GM19099 (cell line): ENCODE results near the gene DYNLT1.

Experiments used
- POLR2A ChIP-seq: IDR thresholded peaks from 3 replicates; pipeline ENCODE4 v1.6.1; 2011; ENCODE audit warnings: low read depth; ENCODE audit not compliant: insufficient read length; ENCODE audit errors: extremely low read depth

DYNLT1 gene

DNA sequence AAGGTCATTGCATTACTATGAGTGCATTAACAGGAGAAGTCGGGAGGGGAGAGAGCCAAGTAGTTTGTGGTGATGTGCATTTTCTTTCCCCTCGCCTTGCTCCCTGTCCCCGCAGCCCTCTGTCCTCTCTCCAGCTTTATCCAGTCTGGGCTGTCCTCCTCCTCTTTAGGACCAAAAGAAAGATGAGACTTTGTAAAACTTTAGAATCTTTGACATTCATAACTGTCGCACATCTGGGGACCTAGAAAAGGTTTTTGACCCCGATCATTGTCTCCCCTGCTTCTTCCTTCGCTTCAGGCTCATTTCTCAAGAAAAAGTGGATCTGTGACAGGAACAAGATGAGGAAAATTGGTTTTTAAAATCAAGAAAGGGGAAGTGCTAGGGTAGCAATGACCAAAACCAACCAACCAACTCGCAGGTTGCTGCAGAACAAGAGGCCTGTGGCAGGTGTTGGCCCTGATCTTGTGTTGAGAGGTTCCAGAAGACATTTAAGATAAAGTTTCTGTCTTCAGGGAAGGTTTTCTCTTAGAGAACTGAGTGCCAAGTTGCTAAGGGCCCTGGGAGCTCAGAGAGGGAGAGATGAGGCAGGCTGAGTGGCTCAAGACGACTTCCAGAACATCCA, 22.9 kb upstream of the DYNLT1 start:
- no peak for TF ChIP-seq POLR2A

DNA sequence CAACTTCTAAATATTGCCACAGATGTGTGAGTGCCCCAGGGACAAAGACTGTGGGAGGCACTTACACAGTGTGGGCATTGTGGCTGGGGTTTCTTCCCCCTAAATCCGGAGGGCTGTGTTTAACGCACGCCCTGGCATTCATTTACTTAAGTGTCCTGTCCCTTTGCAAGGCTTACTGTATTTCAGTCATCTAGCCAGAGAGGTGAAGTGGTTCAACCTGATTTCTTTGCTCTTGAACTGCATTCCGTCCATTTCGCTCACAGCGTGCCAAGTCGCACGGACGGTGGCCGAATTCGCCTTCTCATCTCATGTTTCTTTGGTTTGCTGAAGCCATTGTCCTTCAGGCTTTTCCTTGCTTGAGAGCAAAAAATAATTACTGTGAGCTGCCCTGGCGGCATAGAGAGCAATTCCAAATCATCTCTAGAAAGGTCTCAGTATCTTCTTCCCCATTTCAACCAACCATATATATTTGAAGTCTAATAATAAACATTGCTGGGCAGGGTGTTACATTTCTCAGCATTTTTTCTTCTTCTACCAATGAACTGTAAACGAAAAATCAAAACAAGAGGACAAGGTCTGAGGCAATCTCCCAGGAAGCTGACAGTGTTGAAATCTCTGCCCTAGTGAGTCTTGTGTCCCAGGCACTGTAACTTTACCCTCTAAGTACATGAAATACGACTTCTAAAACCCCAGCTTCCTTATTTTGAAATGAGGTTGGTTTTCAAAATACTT, 22.3 kb upstream of the DYNLT1 start:
- TF ChIP-seq POLR2A, result no peak

DNA sequence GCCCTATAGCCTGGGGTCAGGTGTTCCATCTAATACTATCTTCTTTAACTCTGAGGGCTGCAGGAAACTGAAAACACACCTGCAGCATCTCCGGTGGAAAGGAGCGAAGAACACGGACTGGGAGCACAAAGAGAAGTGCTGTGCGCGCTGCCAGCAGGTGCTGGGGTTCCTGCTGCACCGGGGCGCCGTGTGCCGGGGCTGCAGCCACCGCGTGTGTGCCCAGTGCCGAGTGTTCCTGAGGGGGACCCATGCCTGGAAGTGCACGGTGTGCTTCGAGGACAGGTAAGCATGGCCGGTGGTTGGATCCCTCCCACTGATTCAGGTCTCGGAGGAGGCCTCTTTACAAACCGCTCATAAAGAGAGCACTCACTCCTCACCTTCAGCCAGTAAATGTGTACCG, 20.8 kb upstream of the DYNLT1 start:
- TF ChIP-seq POLR2A, result no peak

GRCh38 chr6:158663625-158664165, 19.2 kb upstream of the DYNLT1 start:
- TF ChIP-seq POLR2A, result no peak

- no peak for TF ChIP-seq POLR2A
Observed at GRCh38 chr6:158662954-158663624, 18.5 kb upstream of the DYNLT1 start.

DNA sequence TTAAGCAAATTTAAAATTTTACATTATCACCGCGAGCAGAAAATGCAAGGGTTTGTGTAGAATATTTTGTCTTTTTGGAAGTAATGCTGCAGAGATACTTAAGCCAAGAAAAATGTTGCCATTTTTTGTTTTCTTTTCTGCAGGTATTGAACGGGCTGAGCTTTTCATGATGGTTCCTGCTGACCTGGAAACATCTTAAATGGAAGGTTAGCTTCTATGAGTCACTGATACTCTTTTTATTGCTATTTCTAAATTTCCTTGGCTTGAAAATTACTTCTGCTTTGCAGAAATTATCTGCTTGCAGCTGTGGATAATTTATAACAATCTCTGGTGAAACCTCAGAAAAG, 18.0 kb upstream of the DYNLT1 start:
- TF ChIP-seq POLR2A, result no peak

GRCh38 chr6:158661156-158661685, 16.7 kb upstream of the DYNLT1 start:
- no peak for TF ChIP-seq POLR2A

GRCh38 chr6:158660333-158660754, 15.8 kb upstream of the DYNLT1 start:
- no peak for TF ChIP-seq POLR2A

DNA sequence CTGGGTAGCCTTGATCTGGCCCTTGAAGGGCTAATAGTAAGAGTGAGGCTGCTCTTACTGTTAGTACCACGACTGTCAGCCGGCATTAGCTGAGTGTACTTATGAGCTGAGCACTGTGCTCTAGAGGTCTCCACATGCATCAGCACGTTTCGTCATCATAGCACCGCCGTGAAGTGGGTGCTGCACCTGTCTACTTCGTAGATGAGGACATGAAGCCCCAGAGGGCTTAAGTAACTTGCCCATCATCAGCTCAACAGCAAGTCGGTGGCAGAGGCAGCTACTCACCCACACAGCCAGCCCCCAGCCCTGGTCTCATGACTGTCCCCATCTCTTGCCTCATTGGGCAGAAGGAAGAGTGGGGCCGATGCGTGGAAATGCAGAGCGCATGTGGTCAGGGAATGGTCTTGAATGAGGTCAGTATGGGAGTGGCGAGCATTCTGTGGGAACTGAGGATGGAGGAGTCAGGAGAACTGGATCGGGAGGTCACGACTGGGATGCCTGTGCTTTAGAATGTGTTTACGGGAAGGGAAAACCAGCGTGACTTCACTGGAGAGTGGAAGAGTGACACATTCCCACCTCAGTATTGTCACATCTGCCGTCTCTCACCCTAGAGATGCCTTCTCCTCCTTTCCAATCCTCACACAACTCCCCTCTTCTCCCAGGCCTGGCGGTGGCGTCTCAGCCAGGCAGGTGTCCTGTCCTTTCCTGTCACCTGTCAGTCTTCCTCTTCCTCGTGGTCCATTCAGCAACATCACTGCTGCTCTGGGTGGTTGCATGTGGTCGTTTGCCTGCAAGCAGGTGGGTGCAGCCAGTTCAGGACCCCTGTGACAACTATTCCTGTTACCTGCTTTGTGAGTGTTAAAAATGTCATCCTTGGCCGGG, 11.3 kb upstream of the DYNLT1 start:
- no peak for TF ChIP-seq POLR2A

GRCh38 chr6:158654960-158655489, 10.5 kb upstream of the DYNLT1 start:
- no peak for TF ChIP-seq POLR2A

DNA sequence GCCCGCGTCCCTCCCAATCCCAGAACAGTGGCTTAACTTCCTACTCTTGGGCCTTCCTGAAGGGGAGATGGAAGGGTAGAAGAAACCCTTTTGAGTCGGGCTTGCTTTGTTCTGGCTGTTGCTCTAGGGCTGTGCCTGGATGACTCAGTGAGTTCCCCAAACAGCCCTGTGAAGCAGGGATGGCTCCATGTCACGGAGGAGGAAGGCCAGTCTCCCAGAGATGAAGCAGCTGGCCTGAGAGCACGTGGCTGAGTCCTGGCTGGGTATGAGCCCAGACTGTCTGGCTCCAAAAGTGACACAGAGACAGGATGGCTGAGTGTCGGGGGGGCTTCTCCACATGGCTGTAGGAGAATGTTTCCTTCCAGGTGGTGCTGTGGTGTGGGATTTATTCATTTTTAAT, 10.0 kb upstream of the DYNLT1 start:
- TF ChIP-seq POLR2A, result no peak

DNA sequence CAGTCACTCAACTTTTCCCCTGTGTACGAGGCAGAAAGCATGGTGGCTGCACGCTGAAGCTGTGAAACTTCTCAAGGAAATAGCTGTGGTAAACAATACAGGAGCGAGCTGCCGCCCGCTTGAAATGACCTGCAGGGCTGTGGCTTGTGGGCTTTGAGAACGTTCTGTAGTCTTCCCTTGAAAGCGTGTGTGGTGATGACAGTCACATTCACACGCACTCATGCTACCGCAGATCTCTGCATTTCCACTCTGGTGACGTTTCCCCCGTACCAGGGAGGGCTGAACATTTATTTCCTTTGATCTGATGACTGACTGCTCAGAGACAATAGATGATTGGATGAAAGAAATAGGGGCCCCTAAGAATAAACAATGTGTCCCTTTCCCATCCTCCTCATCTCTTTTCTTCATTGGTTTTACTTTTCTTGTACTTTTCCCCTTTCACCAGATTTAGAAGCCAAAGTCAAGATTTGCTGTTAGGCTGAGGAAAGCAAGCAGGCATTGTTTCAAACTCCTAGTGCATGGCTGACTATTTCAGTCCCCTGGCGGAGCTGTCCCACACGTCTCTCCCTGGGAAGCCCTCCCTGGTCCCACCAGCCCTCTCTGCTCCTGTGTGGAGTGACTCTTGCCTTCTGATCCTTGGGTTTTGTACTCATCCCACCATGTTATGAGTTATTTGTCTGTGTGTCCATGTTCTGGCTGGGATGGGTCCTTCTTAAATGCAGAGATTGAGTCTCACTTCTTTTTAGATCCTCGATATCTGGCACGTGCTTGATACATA, 9.2 kb upstream of the DYNLT1 start:
- TF ChIP-seq POLR2A, result no peak

GRCh38 chr6:158649289-158650143, 5.0 kb upstream of the DYNLT1 start, which contains the start of gene SYTL3:
Gene SYTL3 (plus strand): TSS chr6:158650054. CDS start chr6:158663269, 13,215 bp downstream.
- peak; percentile 61 for TF ChIP-seq POLR2A
